Panc1 (cell line): ENCODE results near the gene C11orf21.

Experiments used
- POLR2AphosphoS5 ChIP-seq: IDR thresholded peaks from 2 replicates; pipeline ENCODE4 v1.6.1; 2012; ENCODE audit warnings: mild to moderate bottlenecking, low read depth, low read length, moderate library complexity
- REST ChIP-seq, 2 experiments: IDR thresholded peaks; 2 replicates each; pipeline ENCODE4 v1.6.1; 2011 to 2012; ENCODE audit warnings: low read depth in 2 of 2, control low read depth in 1 of 2, low read length in 1 of 2, mild to moderate bottlenecking in 1 of 2, moderate library complexity in 1 of 2; ENCODE audit not compliant: insufficient read depth in 1 of 2
- SIN3A ChIP-seq: IDR thresholded peaks from 2 replicates; pipeline ENCODE4 v1.6.1; 2012; ENCODE audit warnings: low read depth, mild to moderate bottlenecking, low read length, moderate library complexity, borderline replicate concordance; ENCODE audit not compliant: insufficient read depth
- TF ChIP-seq, protein P1 (sequence below): fragments of 450-650 bp; IDR thresholded peaks from 2 replicates; pipeline ENCODE4 v1.5.1; 2017; ENCODE audit warnings: mild to moderate bottlenecking

GRCh38 chr11:2302306-2302895 is 683 bp upstream of the C11orf21 start:
- TF ChIP-seq, protein P1, sequence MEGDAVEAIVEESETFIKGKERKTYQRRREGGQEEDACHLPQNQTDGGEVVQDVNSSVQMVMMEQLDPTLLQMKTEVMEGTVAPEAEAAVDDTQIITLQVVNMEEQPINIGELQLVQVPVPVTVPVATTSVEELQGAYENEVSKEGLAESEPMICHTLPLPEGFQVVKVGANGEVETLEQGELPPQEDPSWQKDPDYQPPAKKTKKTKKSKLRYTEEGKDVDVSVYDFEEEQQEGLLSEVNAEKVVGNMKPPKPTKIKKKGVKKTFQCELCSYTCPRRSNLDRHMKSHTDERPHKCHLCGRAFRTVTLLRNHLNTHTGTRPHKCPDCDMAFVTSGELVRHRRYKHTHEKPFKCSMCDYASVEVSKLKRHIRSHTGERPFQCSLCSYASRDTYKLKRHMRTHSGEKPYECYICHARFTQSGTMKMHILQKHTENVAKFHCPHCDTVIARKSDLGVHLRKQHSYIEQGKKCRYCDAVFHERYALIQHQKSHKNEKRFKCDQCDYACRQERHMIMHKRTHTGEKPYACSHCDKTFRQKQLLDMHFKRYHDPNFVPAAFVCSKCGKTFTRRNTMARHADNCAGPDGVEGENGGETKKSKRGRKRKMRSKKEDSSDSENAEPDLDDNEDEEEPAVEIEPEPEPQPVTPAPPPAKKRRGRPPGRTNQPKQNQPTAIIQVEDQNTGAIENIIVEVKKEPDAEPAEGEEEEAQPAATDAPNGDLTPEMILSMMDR = no peak
- TF ChIP-seq POLR2AphosphoS5 (no peak), REST (IDR thresholded peaks at IDR 0.05; ENCODE audit: insufficient read depth in 1 of 2, low read depth in 2 of 2, low read length in 1 of 2) (no peak), SIN3A (no peak)
